Measurements from ENCODE around the gene OPCML.

GRCh38 chr11:133346137-133346536 lies 186.2 kb downstream of the OPCML start:
- TF ChIP-seq CTCF (IDR thresholded peaks at IDR 0.05) (no peak), POLR2AphosphoS5 (IDR thresholded peaks at IDR 0.05; ENCODE audit: insufficient read depth in 1 of 2, low read depth in 1 of 2) (no peak)

Data from vagina (tissue), 2 donors.